Sciatic nerve (tissue), 2 donors: ENCODE results near the gene GPR75. TPM values are rescaled to one million over a fixed set of nuclear protein-coding genes. Genes with fewer than 3 reads are reported as not detected.

ENCODE experiments used
- ATAC-seq: fragments of 200-7000 bp; cut with Tn5 transposase; one replicate; pipeline ENCODE4 v1.9.1; 2020; ENCODE audit warnings: mild to moderate bottlenecking, moderate library complexity
- DNase-seq: peaks from one replicate; pipeline ENCODE4 v3.0.0-alpha.2; 2020; ENCODE audit warnings: low spot score
- intact Hi-C: fragments of 100-400 bp; cut with DNase I; formaldehyde crosslinking; loops from one replicate; pipeline ENCODE4 v1.14.2; 2022
- total RNA-seq: library from RNA; stranded (reverse); fragmentation: NEBNext Ultra II Directional; extraction: Animal tissue kit (Norgen Biotek cat#: 25700); gene quantifications from one replicate; pipeline ENCODE4 v1.2.1, GENCODE V29; 2021
- donor health status: DM: no; HTN: no; CAD: no.
- donor health status: DM: no; HTN: no; CAD: no.

Gene GPR75
- total RNA-seq = 2.5 TPM

DNA sequence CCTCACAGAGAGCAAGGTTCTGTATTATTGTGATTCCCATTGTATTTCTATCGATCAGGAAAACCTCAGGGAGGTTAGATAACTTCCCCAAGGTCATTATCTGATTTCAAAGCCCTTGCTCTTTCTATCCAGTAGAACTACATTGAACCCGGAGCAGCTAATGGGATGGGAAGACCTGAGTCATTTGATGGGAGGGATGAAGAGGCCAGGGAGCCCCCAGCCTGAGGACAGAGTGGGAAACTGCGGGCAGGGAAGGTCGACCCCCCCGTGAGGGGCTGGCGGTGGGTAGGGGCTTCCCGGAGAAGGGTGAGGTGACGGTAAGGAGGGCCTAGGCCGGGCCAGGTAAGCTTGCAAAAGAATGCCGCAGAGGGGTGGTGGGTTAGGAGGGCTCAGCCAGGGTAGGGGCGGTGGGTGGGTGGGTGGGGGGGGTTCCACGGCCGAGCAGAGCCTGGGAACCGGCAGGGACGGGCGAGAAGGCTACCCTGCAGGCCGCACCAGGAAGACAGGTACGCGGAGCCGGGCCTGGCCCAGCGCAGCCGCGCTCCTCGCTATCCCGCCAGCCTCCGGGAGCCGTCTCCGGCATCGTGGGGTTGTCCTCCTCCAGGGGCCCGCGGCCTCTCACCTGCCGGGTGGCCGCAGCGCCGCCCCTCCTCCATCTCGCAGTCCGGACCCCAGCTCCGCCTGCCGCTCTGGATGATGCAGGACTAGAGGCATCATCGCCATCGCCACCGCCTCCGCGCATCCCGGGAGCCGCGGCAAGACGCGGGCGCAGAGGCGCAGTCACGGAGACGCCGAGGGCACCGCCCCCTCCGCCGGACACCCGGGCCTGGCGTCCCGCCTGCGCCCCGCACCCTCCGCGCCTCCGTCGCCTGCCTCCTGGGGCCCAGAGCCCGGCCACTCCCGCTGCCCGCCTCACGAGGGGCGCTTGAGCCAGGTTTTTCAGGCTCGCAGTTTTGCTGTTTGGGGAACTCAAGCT is at the start of gene GPR75:
GPR75 (minus strand) TSS at position 762 of the 976 bp plus-strand sequence. CDS start 5,211 bp downstream, outside the sequence.
- ATAC-seq (peak; percentile 70), DNase-seq (peak; percentile 58)
- intact Hi-C loops = no loop called here

GRCh38 chr2:53907582-53907981 is 47.8 kb upstream of the GPR75 start:
- ATAC-seq = no peak
- no peak for DNase-seq
- intact Hi-C loops = no loop called here

- intact Hi-C loops = no loop called here
- no peak for DNase-seq
- ATAC-seq = no peak
These were observed 45.6 kb upstream of the GPR75 start for GRCh38 chr2:53905396-53905795.

DNA sequence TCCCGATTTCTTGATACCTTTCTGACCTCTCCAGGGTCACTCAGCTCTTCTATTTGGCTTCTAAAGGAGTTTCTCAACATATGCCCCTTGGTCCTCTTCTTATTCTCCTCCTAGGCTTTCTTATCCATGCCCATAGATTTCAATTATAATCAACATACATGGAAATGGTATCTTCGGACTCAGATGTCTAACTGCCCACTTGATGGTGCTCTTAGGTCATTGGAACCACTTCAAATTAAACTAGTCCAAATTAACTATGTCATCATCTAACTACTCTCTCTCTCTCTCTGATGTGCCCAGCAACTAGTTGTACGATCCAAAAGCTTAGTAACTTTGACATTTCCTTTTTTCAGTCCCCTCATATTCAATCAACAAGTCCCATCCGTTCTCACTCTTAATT is 43.2 kb upstream of the GPR75 start:
- DNase-seq (no peak), ATAC-seq (no peak)
- intact Hi-C loops = no loop called here

- intact Hi-C loops = no loop called here
- DNase-seq (no peak), ATAC-seq (no peak)
These were observed 41.4 kb upstream of the GPR75 start for GRCh38 chr2:53901192-53901591.

GRCh38 chr2:53896864-53897263 is 37.1 kb upstream of the GPR75 start:
- intact Hi-C loops = no loop called here
- ATAC-seq (no peak), DNase-seq (no peak)

DNA sequence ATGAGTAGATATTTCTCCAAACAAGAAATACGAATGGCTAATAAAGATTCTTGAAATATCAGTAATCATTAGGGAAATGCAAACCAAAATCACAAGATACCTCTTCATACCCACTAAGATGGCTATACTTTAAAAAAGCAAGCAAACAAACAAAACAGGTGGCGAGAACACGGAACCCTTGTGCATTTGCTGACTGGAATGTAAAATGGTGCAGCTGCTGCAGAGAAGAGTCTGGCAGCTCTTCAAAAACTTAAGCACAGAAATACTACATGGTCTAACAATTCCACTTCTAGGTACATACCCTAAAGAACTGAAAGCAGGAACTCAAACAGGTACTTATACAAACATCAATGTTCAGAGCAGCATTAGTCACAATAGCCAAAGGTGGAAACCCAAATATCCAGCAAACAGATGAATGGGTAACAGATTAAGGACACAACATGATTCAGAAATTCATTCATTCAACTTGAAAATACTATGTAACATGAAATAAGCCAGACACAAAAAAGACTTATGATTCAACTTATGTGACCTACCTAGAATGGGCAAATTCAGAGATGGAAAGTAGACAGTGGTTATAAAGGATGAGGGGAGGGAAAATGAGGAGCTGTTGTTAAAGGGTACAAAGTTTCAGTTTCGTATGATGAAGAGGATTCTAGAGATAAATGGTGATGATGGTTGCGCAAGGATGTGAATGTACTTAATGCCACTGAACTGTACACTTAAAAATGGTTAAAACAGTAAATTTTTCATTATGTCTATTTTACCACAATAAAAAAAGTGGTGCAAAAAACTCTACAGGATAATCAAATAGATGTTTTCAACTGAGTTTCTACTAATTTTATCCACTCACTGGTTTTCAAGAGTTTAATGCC is 26.9 kb upstream of the GPR75 start:
- no peak for ATAC-seq
- DNase-seq = no peak
- intact Hi-C loops = no loop called here

DNA sequence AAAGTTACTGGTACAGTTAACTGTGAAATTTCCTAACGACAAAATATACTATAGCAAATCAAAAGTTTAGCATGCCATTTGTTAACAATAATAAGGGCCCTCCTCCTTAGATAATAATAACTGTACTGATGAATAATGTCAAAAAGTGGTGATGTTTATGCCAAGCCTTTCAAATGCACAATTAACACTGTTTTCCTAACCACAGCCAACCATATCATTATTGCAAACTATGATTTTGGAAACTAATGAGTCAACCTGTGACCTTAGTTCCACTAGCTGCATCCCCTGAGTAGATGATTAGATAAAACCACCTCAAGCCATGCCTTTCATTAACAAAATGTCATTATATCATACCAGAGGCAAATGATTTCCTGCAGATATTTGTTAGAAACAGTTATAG is 25.1 kb upstream of the GPR75 start:
- ATAC-seq (no peak), DNase-seq (no peak)
- intact Hi-C loops = no loop called here

DNA sequence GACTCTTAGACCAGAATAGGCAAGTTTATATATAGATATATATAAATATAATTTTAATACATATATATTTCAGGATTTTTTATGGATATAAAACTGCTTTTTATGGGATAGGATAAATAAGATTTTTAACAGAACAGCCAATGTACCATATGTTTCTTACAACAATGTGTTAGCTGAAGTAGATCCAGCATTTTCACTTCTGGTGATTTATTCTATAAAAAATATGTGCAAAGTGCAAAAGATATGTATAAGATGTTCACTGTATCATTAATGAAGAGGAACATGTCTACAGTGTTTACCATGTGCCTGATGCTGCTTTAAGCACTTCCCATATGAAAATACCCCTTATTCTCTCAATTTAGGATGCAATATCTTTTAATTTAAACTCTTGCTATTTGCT is 22.2 kb upstream of the GPR75 start:
- ATAC-seq = no peak
- intact Hi-C loops = no loop called here
- DNase-seq = no peak

DNA sequence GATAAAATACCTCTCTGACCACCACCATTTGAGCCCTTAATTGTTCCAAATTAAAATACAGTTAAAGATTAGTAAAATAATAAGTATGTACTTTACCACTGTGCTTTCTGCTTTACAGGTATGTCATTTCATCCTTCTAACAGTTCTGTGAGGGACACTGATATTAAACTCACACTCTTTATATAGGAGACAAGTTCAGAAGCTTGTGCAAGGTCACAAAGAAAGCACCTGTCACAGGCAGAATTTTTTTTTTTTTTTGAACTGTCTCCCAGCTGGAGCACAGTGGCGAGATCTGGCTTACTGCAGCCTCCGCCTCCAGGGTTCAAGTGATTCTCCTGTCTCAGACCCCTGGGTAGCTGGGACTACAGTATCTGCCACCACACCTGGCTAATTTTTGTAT is 21.6 kb upstream of the GPR75 start:
- intact Hi-C loops = no loop called here
- ATAC-seq (no peak), DNase-seq (no peak)

GRCh38 chr2:53880756-53881155 is 21.0 kb upstream of the GPR75 start:
- intact Hi-C loops = no loop called here
- DNase-seq (no peak), ATAC-seq (no peak)

GRCh38 chr2:53877556-53877955 is 17.8 kb upstream of the GPR75 start:
- DNase-seq = no peak
- intact Hi-C loops = no loop called here
- ATAC-seq = no peak

- intact Hi-C loops = no loop called here
- DNase-seq = no peak
- ATAC-seq = no peak
These were observed 17.3 kb upstream of the GPR75 start for GRCh38 chr2:53877112-53877511.

DNA sequence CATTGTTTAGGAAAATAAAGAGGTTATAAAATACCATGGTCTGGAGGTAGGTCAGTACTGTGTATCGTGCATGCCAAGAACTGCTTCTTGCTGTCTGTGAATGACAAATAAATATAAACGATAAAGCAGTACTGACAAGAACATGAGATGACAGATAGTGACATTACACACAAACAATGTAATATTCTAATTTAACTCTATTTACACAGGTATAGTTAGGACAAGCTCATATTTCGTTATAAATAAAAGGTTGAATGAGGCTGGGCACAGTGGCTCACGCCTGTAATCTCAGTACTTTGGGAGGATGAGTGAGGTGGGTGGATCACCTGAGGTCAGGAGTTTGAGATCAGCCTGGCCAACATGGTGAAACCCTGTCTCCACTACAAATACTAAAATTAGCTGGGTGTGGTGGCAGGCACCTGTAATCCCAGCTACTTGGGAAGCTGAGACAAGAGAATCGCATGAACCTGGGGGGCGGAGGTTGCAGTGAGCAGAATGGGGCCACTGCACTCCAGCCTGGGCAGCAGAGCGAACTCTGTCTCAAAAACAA is 14.7 kb upstream of the GPR75 start:
- ATAC-seq (no peak), DNase-seq (no peak)
- intact Hi-C loops = no loop called here

- DNase-seq (no peak), ATAC-seq (no peak)
- intact Hi-C loops = no loop called here
These were observed 8.0 kb upstream of the GPR75 start for GRCh38 chr2:53867773-53868172.

GRCh38 chr2:53867169-53867568 is 7.4 kb upstream of the GPR75 start:
- ATAC-seq (no peak), DNase-seq (no peak)
- intact Hi-C loops = no loop called here

GRCh38 chr2:53865962-53866361 is 6.2 kb upstream of the GPR75 start:
- DNase-seq (no peak), ATAC-seq (no peak)

DNA sequence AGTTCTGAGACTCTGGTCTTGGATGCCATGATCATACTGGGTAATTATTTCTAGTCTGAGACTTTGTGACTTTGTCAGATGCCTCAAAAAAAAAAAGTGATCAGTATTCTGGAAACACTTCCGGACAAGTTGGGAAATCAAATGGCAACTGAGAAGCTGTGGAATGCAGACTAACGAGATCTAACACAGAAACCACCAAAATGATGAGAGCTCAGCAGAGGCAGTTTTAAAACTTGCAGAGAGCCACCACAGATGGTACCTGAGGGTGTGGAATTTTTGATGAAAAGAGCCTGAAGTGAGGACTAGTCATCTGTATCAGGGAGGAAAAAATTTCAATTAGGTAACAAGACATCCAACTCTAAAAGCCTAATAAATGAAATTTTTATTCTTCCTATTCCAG is 5.5 kb upstream of the GPR75 start:
- intact Hi-C loops = no loop called here
- DNase-seq = no peak
- no peak for ATAC-seq

More at GRCh38 chr2:53865962-53866361, 6.2 kb upstream of the GPR75 start:
- intact Hi-C loops = no loop called here

DNA sequence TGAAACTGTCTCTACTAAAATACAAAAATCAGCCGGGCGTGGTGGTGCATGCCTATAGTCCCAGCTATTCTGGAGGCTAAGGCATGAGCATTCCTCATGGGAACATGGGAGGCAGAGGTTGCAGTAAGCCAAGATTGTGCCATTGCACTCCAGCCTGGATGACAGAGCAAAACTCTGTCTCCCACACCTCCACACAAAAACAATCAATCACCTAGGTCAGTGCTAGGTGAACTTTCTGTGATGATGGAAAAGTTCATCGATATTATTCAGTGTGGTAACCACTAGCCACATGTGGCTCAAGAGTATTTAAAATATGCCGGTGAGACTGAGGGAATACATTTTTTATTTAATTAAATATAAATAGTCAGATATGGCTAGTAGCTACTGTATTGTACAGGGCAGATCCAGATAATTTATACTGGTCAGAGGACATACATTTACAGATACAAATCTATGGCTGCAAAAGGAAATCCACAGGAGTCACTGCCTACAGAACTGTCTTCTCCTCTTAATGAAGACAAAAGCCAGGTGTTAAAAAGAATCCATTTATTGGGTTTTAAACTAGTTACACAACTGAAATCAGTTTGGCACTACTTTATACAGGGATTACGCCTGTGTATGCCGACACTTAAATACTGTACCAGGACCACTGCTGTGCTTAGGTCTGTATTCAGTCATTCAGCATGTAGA is 3.9 kb upstream of the GPR75 start:
- ATAC-seq (no peak), DNase-seq (no peak)
- intact Hi-C loops = no loop called here
